PC-9 (cell line): ENCODE data around the gene TGIF1. TPM values are rescaled to one million over a fixed set of nuclear protein-coding genes. Genes with fewer than 3 reads are reported as not detected.
A peak's percentile ranks its signal among the peaks of the same experiment; 100 is the strongest.

ENCODE experiments used
- BruUV-seq: library from RNA; stranded (reverse); fragments of 400-500 nt; replicated peaks from 2 replicates; lab custom pipeline; 2021; lab: Mats Ljungman, UMichigan
- CTCF ChIA-PET: fragments of 300-600 bp; sonication (Branson Sonifier 250); formaldehyde crosslinking; loops from one replicate; lab custom pipeline; 2022; ENCODE audit warnings: antibody characterized with exemption; lab: Charles Lee
- POLR2A ChIA-PET: fragments of 300-600 bp; sonication (Branson Sonifier 250); formaldehyde crosslinking; loops from one replicate; lab custom pipeline; 2022; ENCODE audit warnings: antibody characterized with exemption; ENCODE audit not compliant: unreplicated experiment; lab: Charles Lee
- DNase-seq, 2 experiments: peaks; one replicate each; pipeline versions ENCODE4 v3.0.0 to v3.0.0-alpha.2; 2015 to 2022; ENCODE audit warnings: mixed read lengths in 1 of 2
- H2AFZ ChIP-seq: fragments of 200-600 bp; sonication (generic); 2 replicates; pipeline ENCODE4 v1.8.1; 2017; ENCODE audit warnings: antibody characterized with exemption
- H3F3A ChIP-seq: fragments of 200-600 bp; sonication (generic); 2 replicates; pipeline ENCODE4 v1.8.1; 2017; ENCODE audit warnings: antibody characterized with exemption, mild to moderate bottlenecking, low read depth; ENCODE audit not compliant: insufficient read depth
- H3K27ac ChIP-seq: fragments of 200-600 bp; sonication (generic); 2 replicates; pipeline ENCODE4 v1.6.1; 2016; ENCODE audit warnings: mixed run types
- H3K27me3 ChIP-seq: fragments of 200-600 bp; sonication (generic); 2 replicates; pipeline ENCODE4 v1.6.1; 2016; ENCODE audit warnings: low read depth, mixed run types; ENCODE audit not compliant: insufficient read depth
- H3K36me3 ChIP-seq: fragments of 200-600 bp; sonication (generic); 2 replicates; pipeline ENCODE4 v1.6.1; 2016; ENCODE audit warnings: low read depth, mixed run types
- H3K4me1 ChIP-seq: fragments of 200-600 bp; sonication (generic); replicated peaks from 2 replicates; pipeline ENCODE4 v1.6.1; 2016; ENCODE audit warnings: mixed run types; ENCODE audit not compliant: insufficient read depth
- H3K4me2 ChIP-seq: fragments of 200-600 bp; sonication (generic); 2 replicates; pipeline ENCODE4 v1.6.1; 2017; ENCODE audit warnings: mixed run types
- H3K4me3 ChIP-seq: fragments of 200-600 bp; sonication (generic); 2 replicates; pipeline ENCODE4 v1.6.1; 2016; ENCODE audit warnings: mixed run types
- H3K79me2 ChIP-seq: fragments of 200-600 bp; sonication (generic); 2 replicates; pipeline ENCODE4 v1.6.1; 2017; ENCODE audit warnings: low read depth, mixed run types
- H3K9me2 ChIP-seq: fragments of 200-600 bp; sonication (generic); 2 replicates; pipeline ENCODE4 v1.8.1; 2017; ENCODE audit warnings: mild to moderate bottlenecking; ENCODE audit not compliant: insufficient read depth
- H3K9me3 ChIP-seq: fragments of 200-600 bp; sonication (generic); 2 replicates; pipeline ENCODE4 v1.8.1; 2016; ENCODE audit warnings: low read depth; ENCODE audit not compliant: insufficient read depth
- H4K20me1 ChIP-seq: fragments of 200-600 bp; sonication (generic); 2 replicates; pipeline ENCODE4 v1.8.1; 2017; ENCODE audit not compliant: insufficient read depth
- EZH2 ChIP-seq: fragments of 200-600 bp; sonication (generic); IDR thresholded peaks from 2 replicates; pipeline ENCODE4 v1.8.0; 2017; ENCODE audit warnings: antibody characterized with exemption, low read depth
- intact Hi-C: fragments of 100-400 bp; cut with micrococcal nuclease; formaldehyde crosslinking; loops from one replicate; pipeline ENCODE4 v1.10.0; 2022; ENCODE audit not compliant: unreplicated experiment
- total RNA-seq: library from RNA; stranded (reverse); gene quantifications from 2 replicates; pipeline ENCODE4 v1.2.3, GENCODE V29; 2021
- TF ChIP-seq, protein P1 (sequence below): fragments of 200-600 bp; sonication (generic); conservative IDR thresholded peaks from 2 replicates; pipeline ENCODE4 v1.6.1; 2017; ENCODE audit warnings: mixed run types, antibody characterized with exemption, mild to moderate bottlenecking, moderate library complexity

Gene TGIF1
- total RNA-seq, 1 experiment from 2014 or later: 203 TPM

DNA sequence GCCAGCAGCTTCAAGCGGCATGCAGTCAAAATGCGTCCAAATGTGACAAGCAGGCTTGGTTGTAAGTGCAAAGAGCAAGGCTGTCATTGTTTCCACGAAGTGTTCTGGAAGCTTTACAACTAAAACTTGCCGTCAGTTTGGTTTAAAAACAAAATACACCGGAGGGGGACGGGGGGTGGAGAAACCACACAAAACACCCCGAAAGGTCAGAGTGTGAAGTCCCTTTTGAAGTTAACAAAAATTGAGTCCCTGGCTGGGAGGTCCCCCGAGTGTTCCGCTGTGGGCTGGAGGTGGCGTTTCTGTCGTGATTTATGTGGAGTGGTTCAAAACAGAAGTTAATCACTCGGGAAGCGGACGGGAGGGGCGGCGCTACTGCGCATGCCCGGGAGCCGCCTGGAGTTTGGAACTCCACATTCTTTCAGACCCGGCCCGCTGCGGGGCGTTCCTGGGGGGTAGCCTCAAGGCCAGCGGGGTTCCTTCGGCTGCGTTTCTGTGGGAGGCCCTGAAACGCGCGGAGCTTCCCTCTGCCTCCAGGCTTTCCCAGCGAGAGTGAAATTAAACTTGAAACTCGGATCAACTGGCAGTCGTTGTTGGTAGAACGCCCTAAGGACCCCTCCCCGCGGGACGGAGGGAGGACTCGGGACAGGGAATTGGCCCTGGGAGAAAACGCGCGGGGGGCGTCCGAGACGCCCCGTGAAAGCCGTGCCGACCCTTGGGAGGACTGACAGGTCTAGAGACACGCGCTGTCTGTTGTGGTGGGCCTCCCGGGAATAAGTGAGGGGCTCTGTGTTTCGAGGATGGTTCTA, 1.4 kb downstream of the TGIF1 start:
- CTCF ChIA-PET: no interaction called here
- no peaks in the 10 kb centered on the region; the same call in 1 of the 2 replicates for H3K27me3 ChIP-seq
- peaks cover 41% of the 10 kb centered on the region for H3K4me1 ChIP-seq
- DNase-seq: peak; percentile 75 to 89
- H2AFZ ChIP-seq: no peak overlapping the region
- peaks cover 74% of the 10 kb centered on the region for H3F3A ChIP-seq
- H4K20me1 ChIP-seq: peaks cover 27% of the 10 kb centered on the region
- peaks cover 76% of the 10 kb centered on the region for H3K79me2 ChIP-seq
- peak overlapping the region; percentile 83 for H3K4me3 ChIP-seq
- no peaks in the 10 kb centered on the region for H3K9me3 ChIP-seq
- H3K27ac ChIP-seq: peak overlapping the region; percentile 96
- peaks cover 20% of the 10 kb centered on the region for H3K36me3 ChIP-seq
- TSS peak; percentile 45 for BruUV-seq
- POLR2A ChIA-PET: interaction anchor here (0.7 to 0.9 kb wide), 3 partner anchors 66 to 214 kb away, joined by 3 to 5 read pairs (median 3); no protein-coding TSS in a partner anchor
- TF ChIP-seq EZH2: no peak
- TF ChIP-seq, protein P1, sequence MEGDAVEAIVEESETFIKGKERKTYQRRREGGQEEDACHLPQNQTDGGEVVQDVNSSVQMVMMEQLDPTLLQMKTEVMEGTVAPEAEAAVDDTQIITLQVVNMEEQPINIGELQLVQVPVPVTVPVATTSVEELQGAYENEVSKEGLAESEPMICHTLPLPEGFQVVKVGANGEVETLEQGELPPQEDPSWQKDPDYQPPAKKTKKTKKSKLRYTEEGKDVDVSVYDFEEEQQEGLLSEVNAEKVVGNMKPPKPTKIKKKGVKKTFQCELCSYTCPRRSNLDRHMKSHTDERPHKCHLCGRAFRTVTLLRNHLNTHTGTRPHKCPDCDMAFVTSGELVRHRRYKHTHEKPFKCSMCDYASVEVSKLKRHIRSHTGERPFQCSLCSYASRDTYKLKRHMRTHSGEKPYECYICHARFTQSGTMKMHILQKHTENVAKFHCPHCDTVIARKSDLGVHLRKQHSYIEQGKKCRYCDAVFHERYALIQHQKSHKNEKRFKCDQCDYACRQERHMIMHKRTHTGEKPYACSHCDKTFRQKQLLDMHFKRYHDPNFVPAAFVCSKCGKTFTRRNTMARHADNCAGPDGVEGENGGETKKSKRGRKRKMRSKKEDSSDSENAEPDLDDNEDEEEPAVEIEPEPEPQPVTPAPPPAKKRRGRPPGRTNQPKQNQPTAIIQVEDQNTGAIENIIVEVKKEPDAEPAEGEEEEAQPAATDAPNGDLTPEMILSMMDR: no peak
- H3K9me2 ChIP-seq: no peaks in the 10 kb centered on the region
- intact Hi-C loops: loop anchor here (5.0 kb wide), 1 partner anchor 321 kb away; no protein-coding TSS in a partner anchor
- H3K4me2 ChIP-seq: peak overlapping the region; percentile 84

DNA sequence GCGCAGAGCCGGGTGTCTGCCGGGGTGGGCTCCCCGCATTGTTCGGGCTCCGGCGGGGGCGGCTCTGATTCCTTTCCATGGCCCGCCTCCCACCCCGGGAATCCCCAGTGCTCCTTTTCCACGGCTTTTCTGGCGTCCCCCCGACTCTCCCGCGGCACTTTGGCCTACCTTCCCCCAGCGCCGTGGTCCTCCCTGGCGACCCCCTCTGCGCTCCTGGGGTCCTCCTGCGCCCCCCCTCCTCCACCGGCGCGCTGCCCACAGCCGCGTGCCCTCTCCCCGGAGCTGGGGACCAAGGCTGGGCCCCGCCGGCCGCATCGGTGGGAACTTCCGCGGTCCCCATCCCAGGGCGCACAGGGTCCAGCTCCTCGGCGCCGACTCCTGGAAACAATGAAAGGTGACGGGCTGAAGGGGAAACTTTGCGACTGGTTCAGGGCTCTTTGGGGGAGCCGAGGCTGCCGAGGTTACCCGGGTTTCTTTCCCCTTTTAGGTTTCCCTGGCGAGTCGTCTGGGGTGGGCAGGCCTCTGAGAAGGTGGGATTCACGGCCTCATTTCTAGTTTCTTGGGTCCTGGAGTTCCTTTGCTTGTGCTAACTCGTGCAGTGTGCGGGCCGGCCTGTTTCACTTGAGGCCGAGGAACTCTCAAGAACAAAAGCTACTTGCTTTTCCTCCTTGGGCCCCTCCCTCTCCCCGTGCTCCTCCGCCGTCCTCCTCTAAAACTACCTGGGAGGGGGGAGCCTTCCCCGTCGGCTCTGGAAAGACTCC, 2.2 kb downstream of the TGIF1 start:
- no peaks in the 10 kb centered on the region for H3K9me3 ChIP-seq
- ChIA-PET POLR2A (interaction anchor here (0.6 to 0.9 kb wide), 8 partner anchors 67 to 247 kb away, joined by 3 to 8 read pairs (median 4); no protein-coding TSS in a partner anchor), CTCF (interaction anchor here (0.7 kb wide), 1 partner anchor 143 kb away, joined by 3 read pairs; no protein-coding TSS in a partner anchor)
- H3K36me3 ChIP-seq: peaks cover 28% of the 10 kb centered on the region
- TF ChIP-seq, protein P1: no peak
- TF ChIP-seq EZH2: no peak
- H3K27ac ChIP-seq: peak overlapping the region; percentile 96
- peak overlapping the region; percentile 83 for H3K4me3 ChIP-seq
- peak in 1 of 2 experiments; percentile 48 for DNase-seq
- H3K27me3 ChIP-seq: no peaks in the 10 kb centered on the region; the same call in 1 of the 2 replicates
- H3F3A ChIP-seq: peaks cover 74% of the 10 kb centered on the region
- no TSS peak for BruUV-seq
- intact Hi-C loops: loop anchor here (5.0 kb wide), 1 partner anchor 320 kb away; no protein-coding TSS in a partner anchor
- H3K9me2 ChIP-seq: no peaks in the 10 kb centered on the region
- H4K20me1 ChIP-seq: peaks cover 33% of the 10 kb centered on the region
- H3K79me2 ChIP-seq: peaks cover 84% of the 10 kb centered on the region
- peak overlapping the region; percentile 84 for H3K4me2 ChIP-seq
- H2AFZ ChIP-seq: no peak overlapping the region
- peaks cover 38% of the 10 kb centered on the region for H3K4me1 ChIP-seq
